Vagina (tissue), 2 donors: Measurements from ENCODE around the gene DUOXA2.

Experiments
- POLR2A ChIP-seq, 2 donors: fragments of 450-650 bp; IDR thresholded peaks; one replicate each; pipeline ENCODE4 v1.6.1; 2017; ENCODE audit warnings: antibody characterized with exemption in 2 of 2, mild to moderate bottlenecking in 2 of 2, moderate library complexity in 2 of 2
- POLR2AphosphoS5 ChIP-seq, 2 donors: sonication (generic); formaldehyde crosslinking; IDR thresholded peaks; one replicate each; pipeline ENCODE4 v1.9.0; 2017; ENCODE audit warnings: antibody characterized with exemption in 2 of 2, mild to moderate bottlenecking in 2 of 2, low read depth in 1 of 2; ENCODE audit not compliant: insufficient read depth in 1 of 2
- TF ChIP-seq, protein P1 (sequence below), 3 experiments: fragments of 450-650 bp in 2 of 3; fragments of 200-600 bp in 1 of 3; sonication (generic) in 1 of 3; IDR thresholded peaks; one replicate each; pipeline ENCODE4 v1.5.1; 2017 to 2019; ENCODE audit warnings: antibody characterized with exemption in 3 of 3, mild to moderate bottlenecking in 2 of 3, moderate library complexity in 2 of 3

DNA sequence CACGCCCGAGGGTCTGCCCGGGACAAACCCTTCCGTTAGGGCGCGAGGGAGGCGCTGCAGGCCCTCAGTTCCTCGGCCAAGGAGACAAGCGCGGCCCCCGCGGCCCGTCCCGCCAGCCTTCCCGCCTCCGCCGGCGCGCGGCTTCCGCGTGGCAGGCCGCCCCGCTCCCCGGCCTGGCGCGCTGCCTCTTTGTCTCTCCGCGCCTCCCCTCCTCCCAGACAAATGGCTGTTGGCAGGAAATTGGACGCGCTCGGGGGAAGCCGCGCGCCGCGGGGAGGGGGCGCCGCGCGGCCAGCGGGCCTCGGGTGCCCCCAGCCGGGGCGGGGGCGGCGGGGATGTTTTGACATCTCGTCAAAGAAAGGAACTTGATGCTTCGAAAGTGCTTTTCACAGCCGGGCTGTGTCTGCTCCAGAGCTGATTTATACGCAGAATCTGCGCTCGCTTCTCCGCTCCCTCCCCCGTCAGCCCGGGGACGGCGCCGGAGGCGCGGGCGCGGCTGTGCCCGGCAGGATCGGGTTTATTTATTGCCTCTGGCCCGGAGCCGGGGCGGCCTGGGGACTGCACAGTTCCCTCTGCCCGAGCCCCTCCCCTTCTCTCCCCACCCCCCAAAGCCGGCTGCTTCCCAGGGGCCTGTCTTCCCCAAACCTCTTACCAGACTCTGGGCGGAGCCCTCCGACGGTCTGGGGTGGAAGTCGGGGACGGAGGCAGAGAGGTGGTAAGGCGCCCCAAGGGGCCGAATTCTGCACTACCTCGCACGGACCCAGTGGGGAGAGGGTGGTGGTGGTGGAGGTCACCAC, 52.9 kb downstream of the DUOXA2 start:
- TF ChIP-seq POLR2A (IDR thresholded peaks at IDR 0.05) (no peak), POLR2AphosphoS5 (IDR thresholded peaks at IDR 0.05; ENCODE audit: insufficient read depth in 1 of 2, low read depth in 1 of 2) (peak in 1 of 2 donors; percentile 68)
- TF ChIP-seq, protein P1, sequence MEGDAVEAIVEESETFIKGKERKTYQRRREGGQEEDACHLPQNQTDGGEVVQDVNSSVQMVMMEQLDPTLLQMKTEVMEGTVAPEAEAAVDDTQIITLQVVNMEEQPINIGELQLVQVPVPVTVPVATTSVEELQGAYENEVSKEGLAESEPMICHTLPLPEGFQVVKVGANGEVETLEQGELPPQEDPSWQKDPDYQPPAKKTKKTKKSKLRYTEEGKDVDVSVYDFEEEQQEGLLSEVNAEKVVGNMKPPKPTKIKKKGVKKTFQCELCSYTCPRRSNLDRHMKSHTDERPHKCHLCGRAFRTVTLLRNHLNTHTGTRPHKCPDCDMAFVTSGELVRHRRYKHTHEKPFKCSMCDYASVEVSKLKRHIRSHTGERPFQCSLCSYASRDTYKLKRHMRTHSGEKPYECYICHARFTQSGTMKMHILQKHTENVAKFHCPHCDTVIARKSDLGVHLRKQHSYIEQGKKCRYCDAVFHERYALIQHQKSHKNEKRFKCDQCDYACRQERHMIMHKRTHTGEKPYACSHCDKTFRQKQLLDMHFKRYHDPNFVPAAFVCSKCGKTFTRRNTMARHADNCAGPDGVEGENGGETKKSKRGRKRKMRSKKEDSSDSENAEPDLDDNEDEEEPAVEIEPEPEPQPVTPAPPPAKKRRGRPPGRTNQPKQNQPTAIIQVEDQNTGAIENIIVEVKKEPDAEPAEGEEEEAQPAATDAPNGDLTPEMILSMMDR (IDR thresholded peaks at IDR 0.05), result peak; percentile 9 to 52 (median 24)
